K562 (cell line): Measurements from ENCODE around the gene CYTH1. TPM values are rescaled to one million over a fixed set of nuclear protein-coding genes. Genes with fewer than 3 reads are reported as not detected.

Experiments
- ARID1B ChIP-seq: fragments of 450-650 bp; IDR thresholded peaks from 2 replicates; pipeline ENCODE4 v1.6.1; 2016; ENCODE audit warnings: antibody characterized with exemption, mild to moderate bottlenecking, inconsistent platforms
- BCOR ChIP-seq: fragments of 450-650 bp; IDR thresholded peaks from 2 replicates; pipeline ENCODE4 v1.6.1; 2016
- CLOCK ChIP-seq: fragments of 250-450 bp; sonication (Bioruptor Pico); IDR thresholded peaks from 2 replicates; pipeline ENCODE4 v1.4.0; 2020; ENCODE audit warnings: mild to moderate bottlenecking, moderate library complexity, borderline replicate concordance
- DPF2 ChIP-seq: fragments of 450-650 bp; IDR thresholded peaks from 2 replicates; pipeline ENCODE4 v1.6.1; 2016
- FOXJ3 ChIP-seq: sonication (generic); formaldehyde crosslinking; IDR thresholded peaks from 2 replicates; pipeline ENCODE4 v1.4.0; 2020; ENCODE audit warnings: mild to moderate bottlenecking, missing genetic modification reagents
- HINFP ChIP-seq: fragments of 450-650 bp; conservative IDR thresholded peaks from 2 replicates; pipeline ENCODE4 v1.6.1; 2016; ENCODE audit warnings: missing genetic modification characterization, low read depth, mild to moderate bottlenecking, control low read depth, missing compliant biosample characterization
- HNRNPL ChIP-seq: fragments of 200-400 bp; formaldehyde crosslinking; IDR thresholded peaks from 2 replicates; pipeline ENCODE4 v1.6.1; 2017; ENCODE audit warnings: low read depth, mild to moderate bottlenecking, low read length
- IFI16 ChIP-seq: fragments of 250-450 bp; sonication (Bioruptor Pico); IDR thresholded peaks from 2 replicates; pipeline ENCODE4 v2.1.2; 2022; ENCODE audit warnings: mild to moderate bottlenecking, inconsistent platforms
- JUNB ChIP-seq: fragments of 450-650 bp; formaldehyde crosslinking; conservative IDR thresholded peaks from 2 replicates; pipeline ENCODE4 v1.4.0; 2020; ENCODE audit warnings: mild to moderate bottlenecking
- LCOR ChIP-seq: sonication (generic); formaldehyde crosslinking; IDR thresholded peaks from 2 replicates; pipeline ENCODE4 v1.8.0; 2022; ENCODE audit warnings: mild to moderate bottlenecking, missing genetic modification reagents
- MAFK ChIP-seq: IDR thresholded peaks from 2 replicates; pipeline ENCODE4 v1.6.1; 2011; ENCODE audit warnings: low read length, improper control_type of control experiment
- MXI1 ChIP-seq: IDR thresholded peaks from 2 replicates; pipeline ENCODE4 v1.6.1; 2011; ENCODE audit warnings: low read depth, mild to moderate bottlenecking, improper control_type of control experiment, low read length
- RAD51 ChIP-seq: fragments of 450-650 bp; IDR thresholded peaks from 2 replicates; pipeline ENCODE4 v1.7.1; 2016; ENCODE audit warnings: low read depth, mild to moderate bottlenecking, borderline replicate concordance
- RBM15 ChIP-seq: fragments of 200-400 bp; formaldehyde crosslinking; IDR thresholded peaks from 2 replicates; pipeline ENCODE4 v1.6.1; 2018; ENCODE audit warnings: mild to moderate bottlenecking, low read length, moderate library complexity; ENCODE audit not compliant: insufficient read depth
- RBM25 ChIP-seq: fragments of 200-400 bp; formaldehyde crosslinking; IDR thresholded peaks from 2 replicates; pipeline ENCODE4 v1.6.1; 2018; ENCODE audit warnings: low read length, low read depth, moderate library complexity; ENCODE audit not compliant: severe bottlenecking
- SMAD1 ChIP-seq: fragments of 150-350 bp; IDR thresholded peaks from 2 replicates; pipeline ENCODE4 v1.6.1; 2014; ENCODE audit warnings: low read length, low read depth; ENCODE audit not compliant: partially characterized antibody
- SREBF2 ChIP-seq: sonication (generic); formaldehyde crosslinking; IDR thresholded peaks from 2 replicates; pipeline ENCODE4 v1.4.0; 2020; ENCODE audit warnings: mild to moderate bottlenecking, missing genetic modification reagents
- TAF1 ChIP-seq: IDR thresholded peaks from 2 replicates; pipeline ENCODE4 v1.6.1; 2011; ENCODE audit warnings: mild to moderate bottlenecking, low read length, moderate library complexity; ENCODE audit not compliant: insufficient read depth, control insufficient read depth, severe bottlenecking; ENCODE audit errors: extremely low read depth
- TCF7L2 ChIP-seq: fragments of 150-350 bp; IDR thresholded peaks from 2 replicates; pipeline ENCODE4 v1.6.1; 2016; ENCODE audit warnings: low read depth, mild to moderate bottlenecking, low read length, moderate library complexity
- TRIM25 ChIP-seq: fragments of 450-650 bp; IDR thresholded peaks from 2 replicates; pipeline ENCODE4 v1.7.0; 2016; ENCODE audit warnings: borderline replicate concordance
- U2AF1 ChIP-seq: fragments of 200-400 bp; formaldehyde crosslinking; optimal IDR thresholded peaks from 2 replicates; pipeline ENCODE3; 2017; ENCODE audit warnings: mild to moderate bottlenecking, low read depth, low read length, moderate library complexity
- ZBTB1 ChIP-seq: sonication (generic); formaldehyde crosslinking; IDR thresholded peaks from 2 replicates; pipeline ENCODE4 v1.8.1; 2023; ENCODE audit warnings: missing genetic modification reagents, low read depth, mild to moderate bottlenecking, borderline replicate concordance
- ZEB2 ChIP-seq: fragments of 450-650 bp; IDR thresholded peaks from 2 replicates; pipeline ENCODE4 v1.6.1; 2016
- ZKSCAN1 ChIP-seq: fragments of 150-350 bp; IDR thresholded peaks from 2 replicates; pipeline ENCODE4 v1.6.1; 2016; ENCODE audit warnings: low read depth, low read length
- ZNF444 ChIP-seq: fragments of 250-450 bp; sonication (Bioruptor Pico); IDR thresholded peaks from 2 replicates; pipeline ENCODE4 v1.4.0; 2020; ENCODE audit warnings: mild to moderate bottlenecking, moderate library complexity
- polyA plus RNA-seq, 8 experiments: library from polyadenylated mRNA; depleted of rRNA in 4 of 8; stranded (reverse) in 5 of 8; unstranded in 3 of 8; fragments of >200 nt; fragmentation: Nextera tagmentation in 2 of 8; fragmentation: Illumina TruSeq in 1 of 8; extraction: Ambion mirVana in 2 of 8; extraction: Trizol in 1 of 8; gene quantifications; 2 replicates each; pipeline versions ENCODE4 v1.2.1 to v1.2.3, GENCODE V29; 2011 to 2014; ENCODE audit warnings: inconsistent platforms in 1 of 8, missing spikeins in 1 of 8
- total RNA-seq, 7 experiments: library from RNA; depleted of rRNA in 6 of 7; stranded (reverse); fragments of >200 nt in 6 of 7; fragmentation: Illumina TruSeq in 2 of 7; extraction: Trizol in 2 of 7; gene quantifications; 2 replicates each; pipeline versions ENCODE4 v1.2.1 to v1.2.3, GENCODE V29; 2011 to 2021; ENCODE audit warnings: low replicate concordance in 1 of 7

CYTH1 gene
- total and polyA plus RNA-seq, 9 of the 15 experiments (the other 6 are each of a cell fraction or from before 2014, with no cell fraction given) = 0.52 to 27.7 (median 16.8) TPM

- TF ChIP-seq MXI1 (no peak), JUNB (CRISPR knock-in tag) (no peak), TCF7L2 (no peak), HNRNPL (no peak), ZNF444 (CRISPR knock-in tag) (no peak), RBM25 (no peak), SREBF2 (no peak), FOXJ3 (CRISPR knock-in tag) (no peak), IFI16 (no peak), ZBTB1 (CRISPR knock-in tag) (no peak), RAD51 (no peak), U2AF1 (no peak), TAF1 (no peak), HINFP (tag) (no peak), DPF2 (0 out of 2 replicates have a peak, but pooled peaks have one; percentile 32), LCOR (CRISPR knock-in tag) (no peak), SMAD1 (no peak), ZKSCAN1 (no peak), RBM15 (no peak), BCOR (no peak), MAFK (no peak), TRIM25 (no peak), ARID1B (peak; percentile 67), CLOCK (CRISPR knock-in tag) (no peak), ZEB2 (no peak)
Observed at GRCh38 chr17:78818932-78819331, 36.9 kb upstream of the CYTH1 start (continued).
